ENCODE results near the gene TMIE.

Gene TMIE

DNA sequence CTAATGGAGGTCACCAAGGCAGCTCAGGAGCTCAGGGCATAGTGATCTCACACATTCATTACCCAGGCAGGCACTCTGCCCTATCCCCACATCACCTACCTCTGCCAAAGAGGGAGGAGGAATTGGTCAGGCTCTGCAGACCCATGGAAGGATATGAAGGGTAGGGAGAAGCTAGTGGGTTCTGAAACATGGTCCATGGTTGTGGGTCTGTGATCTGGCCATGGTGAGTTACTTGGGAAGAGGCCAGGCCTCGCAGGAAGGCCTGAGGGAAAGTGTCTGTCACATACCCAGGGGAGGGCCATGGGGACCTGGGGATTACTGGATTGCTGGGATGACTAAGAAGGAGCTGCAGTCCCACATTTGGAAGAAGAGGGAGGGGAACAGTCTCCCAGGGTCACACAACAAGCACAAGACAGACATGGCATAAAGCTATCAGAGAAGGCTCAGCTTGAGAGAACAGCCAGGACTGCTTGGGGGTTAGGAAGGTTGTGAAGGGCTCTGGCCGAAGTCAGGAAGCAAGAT lies 17.9 kb downstream of the TMIE start:
- Histone ChIP-seq H3K14ac (ENCODE audit: low read length in 2 of 2) (no peak overlapping the region), H2AFZ (ENCODE audit: low read depth, low read length) (no peak overlapping the region), H2BK12ac (ENCODE audit: low read length in 2 of 2) (no peak overlapping the region), H3K4ac (ENCODE audit: low read depth in 1 of 2, low read length in 2 of 2) (no peak overlapping the region), H3K18ac (ENCODE audit: low read depth in 1 of 2, low read length in 2 of 2) (no peak overlapping the region), H3K79me1 (replicated peaks; ENCODE audit: low read length, poor library complexity, severe bottlenecking) (no peaks in the 10 kb centered on the region), H3K27ac (ENCODE audit: low read length, poor library complexity, severe bottlenecking) (no peak overlapping the region), H3K4me3 (ENCODE audit: insufficient read depth in 1 of 2, low read depth in 1 of 2, low read length in 2 of 2) (no peak overlapping the region), H2BK5ac (ENCODE audit: low read depth, low read length, poor library complexity, severe bottlenecking) (no peak overlapping the region), H4K91ac (ENCODE audit: low read length) (peak overlapping the region; percentile 25), H3K4me2 (ENCODE audit: low read length, poor library complexity, severe bottlenecking) (no peak overlapping the region), H4K8ac (ENCODE audit: low read length) (no peak overlapping the region), H3K9ac (ENCODE audit: low read length) (no peak overlapping the region), H3K36me3 (ENCODE audit: control insufficient read depth in 1 of 2, insufficient read depth in 2 of 2, low read depth in 1 of 2, low read length in 2 of 2) (no peaks in the 10 kb centered on the region), H3K4me1 (ENCODE audit: control insufficient read depth, insufficient read depth, low read depth, low read length) (no peaks in the 10 kb centered on the region), H3K9me3 (ENCODE audit: control insufficient read depth, low read length) (peaks cover 3% of the 10 kb centered on the region), H2BK120ac (ENCODE audit: low read depth, low read length) (no peak overlapping the region), H2AK5ac (ENCODE audit: low read length, severe bottlenecking) (no peak overlapping the region), H3K23ac (ENCODE audit: low read length in 2 of 2) (no peak overlapping the region), H3K27me3 (ENCODE audit: control insufficient read depth in 1 of 2, insufficient read depth in 1 of 2, low read length in 2 of 2) (peaks cover 10 to 67% of the 10 kb centered on the region in 2 experiments), H2BK15ac (ENCODE audit: low read depth, poor library complexity, severe bottlenecking) (no peak overlapping the region)
- 53% methylated on average over 1 of the region's 2 CpGs for WGBS
- no peak for DNase-seq

DNA sequence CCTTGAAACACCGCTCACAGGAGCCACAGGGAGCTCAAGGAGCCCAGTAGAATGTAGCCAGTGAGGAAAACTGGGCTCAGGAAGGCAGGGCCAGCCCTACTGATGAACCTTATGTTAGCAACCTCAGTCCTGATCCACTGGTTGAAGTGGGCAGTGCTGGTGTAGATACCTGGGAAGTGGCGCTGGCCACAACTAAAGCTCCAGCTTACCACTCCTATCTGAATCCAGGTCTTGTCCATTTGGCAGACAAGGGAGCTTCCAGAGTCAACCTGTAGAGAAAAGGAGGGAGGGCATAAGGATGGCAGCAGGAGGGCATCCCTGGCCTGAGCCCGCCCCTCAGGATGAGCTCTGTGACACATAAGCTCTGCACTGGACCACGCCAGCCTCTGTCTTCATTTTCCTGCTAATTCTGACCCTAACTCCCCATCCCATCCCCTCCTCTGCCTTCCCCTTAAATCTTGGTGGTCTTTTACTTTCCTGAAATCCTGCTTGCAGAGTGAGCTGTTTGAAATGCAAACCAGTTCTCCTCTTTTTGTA lies 18.6 kb downstream of the TMIE start:
- no peak overlapping the region for H2BK120ac ChIP-seq (ENCODE audit: low read depth, low read length)
- H2AFZ ChIP-seq (ENCODE audit: low read depth, low read length) = no peak overlapping the region
- peaks cover 10 to 63% of the 10 kb centered on the region in 2 experiments for H3K27me3 ChIP-seq (ENCODE audit: control insufficient read depth in 1 of 2, insufficient read depth in 1 of 2, low read length in 2 of 2)
- H2BK12ac ChIP-seq (ENCODE audit: low read length in 2 of 2) = no peak overlapping the region
- H4K91ac ChIP-seq (ENCODE audit: low read length) = no peak overlapping the region
- H3K9ac ChIP-seq (ENCODE audit: low read length) = no peak overlapping the region
- no peak overlapping the region for H3K23ac ChIP-seq (ENCODE audit: low read length in 2 of 2)
- 90% methylated on average over 3 of the region's 4 CpGs for WGBS
- H3K4me1 ChIP-seq (ENCODE audit: control insufficient read depth, insufficient read depth, low read depth, low read length) = no peaks in the 10 kb centered on the region
- H3K9me3 ChIP-seq (ENCODE audit: control insufficient read depth, low read length) = peaks cover 3% of the 10 kb centered on the region
- H3K36me3 ChIP-seq (ENCODE audit: control insufficient read depth in 1 of 2, insufficient read depth in 2 of 2, low read depth in 1 of 2, low read length in 2 of 2) = no peaks in the 10 kb centered on the region
- DNase-seq = no peak
- no peak overlapping the region for H2BK15ac ChIP-seq (ENCODE audit: low read depth, poor library complexity, severe bottlenecking)
- no peak overlapping the region for H3K4ac ChIP-seq (ENCODE audit: low read depth in 1 of 2, low read length in 2 of 2)
- no peak overlapping the region for H2BK5ac ChIP-seq (ENCODE audit: low read depth, low read length, poor library complexity, severe bottlenecking)
- H3K4me2 ChIP-seq (ENCODE audit: low read length, poor library complexity, severe bottlenecking) = no peak overlapping the region
- no peak overlapping the region for H2AK5ac ChIP-seq (ENCODE audit: low read length, severe bottlenecking)
- H3K79me1 ChIP-seq (replicated peaks; ENCODE audit: low read length, poor library complexity, severe bottlenecking) = no peaks in the 10 kb centered on the region
- H3K27ac ChIP-seq (ENCODE audit: low read length, poor library complexity, severe bottlenecking) = no peak overlapping the region
- H3K4me3 ChIP-seq (ENCODE audit: insufficient read depth in 1 of 2, low read depth in 1 of 2, low read length in 2 of 2) = no peak overlapping the region
- H4K8ac ChIP-seq (ENCODE audit: low read length) = no peak overlapping the region
- H3K18ac ChIP-seq (ENCODE audit: low read depth in 1 of 2, low read length in 2 of 2) = no peak overlapping the region
- no peak overlapping the region for H3K14ac ChIP-seq (ENCODE audit: low read length in 2 of 2)

DNA sequence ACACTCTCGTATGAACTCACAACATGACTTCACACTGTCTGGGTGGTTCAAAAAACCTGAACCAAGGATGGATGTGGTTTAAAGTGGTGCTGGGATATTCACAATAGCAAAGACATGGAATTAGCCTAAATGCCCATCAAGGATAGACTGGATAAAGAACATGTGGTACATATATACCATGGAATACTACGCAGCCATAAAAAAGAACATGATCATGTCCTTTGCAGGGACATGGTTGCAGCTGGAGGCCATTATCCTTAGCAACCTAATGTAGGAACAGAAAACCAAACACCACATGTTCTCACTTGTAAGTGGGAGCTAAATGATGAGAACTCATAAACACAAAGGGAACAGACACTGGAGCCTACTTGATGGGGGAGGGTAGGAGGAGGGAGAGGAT lies 19.8 kb downstream of the TMIE start:
- no peaks in the 10 kb centered on the region for H3K79me1 ChIP-seq (replicated peaks; ENCODE audit: low read length, poor library complexity, severe bottlenecking)
- no peak overlapping the region for H3K27ac ChIP-seq (ENCODE audit: low read length, poor library complexity, severe bottlenecking)
- no peak overlapping the region for H3K9ac ChIP-seq (ENCODE audit: low read length)
- no peaks in the 10 kb centered on the region for H3K4me1 ChIP-seq (ENCODE audit: control insufficient read depth, insufficient read depth, low read depth, low read length)
- no peak overlapping the region for H3K4me2 ChIP-seq (ENCODE audit: low read length, poor library complexity, severe bottlenecking)
- H2AFZ ChIP-seq (ENCODE audit: low read depth, low read length) = no peak overlapping the region
- 100% methylated on average over 1 of the region's 2 CpGs for WGBS
- DNase-seq = no peak
- H3K36me3 ChIP-seq (ENCODE audit: control insufficient read depth in 1 of 2, insufficient read depth in 2 of 2, low read depth in 1 of 2, low read length in 2 of 2) = no peaks in the 10 kb centered on the region
- H3K18ac ChIP-seq (ENCODE audit: low read depth in 1 of 2, low read length in 2 of 2) = no peak overlapping the region
- no peak overlapping the region for H2BK120ac ChIP-seq (ENCODE audit: low read depth, low read length)
- no peak overlapping the region for H3K23ac ChIP-seq (ENCODE audit: low read length in 2 of 2)
- peaks cover under 1 to 57% of the 10 kb centered on the region in 2 experiments for H3K27me3 ChIP-seq (ENCODE audit: control insufficient read depth in 1 of 2, insufficient read depth in 1 of 2, low read length in 2 of 2)
- H3K4me3 ChIP-seq (ENCODE audit: insufficient read depth in 1 of 2, low read depth in 1 of 2, low read length in 2 of 2) = no peak overlapping the region
- no peak overlapping the region for H2BK12ac ChIP-seq (ENCODE audit: low read length in 2 of 2)
- H3K4ac ChIP-seq (ENCODE audit: low read depth in 1 of 2, low read length in 2 of 2) = no peak overlapping the region
- peaks cover 3% of the 10 kb centered on the region for H3K9me3 ChIP-seq (ENCODE audit: control insufficient read depth, low read length)
- H3K14ac ChIP-seq (ENCODE audit: low read length in 2 of 2) = no peak overlapping the region
- H4K8ac ChIP-seq (ENCODE audit: low read length) = no peak overlapping the region
- no peak overlapping the region for H2AK5ac ChIP-seq (ENCODE audit: low read length, severe bottlenecking)
- no peak overlapping the region for H2BK5ac ChIP-seq (ENCODE audit: low read depth, low read length, poor library complexity, severe bottlenecking)
- no peak overlapping the region for H2BK15ac ChIP-seq (ENCODE audit: low read depth, poor library complexity, severe bottlenecking)
- no peak overlapping the region for H4K91ac ChIP-seq (ENCODE audit: low read length)

DNA sequence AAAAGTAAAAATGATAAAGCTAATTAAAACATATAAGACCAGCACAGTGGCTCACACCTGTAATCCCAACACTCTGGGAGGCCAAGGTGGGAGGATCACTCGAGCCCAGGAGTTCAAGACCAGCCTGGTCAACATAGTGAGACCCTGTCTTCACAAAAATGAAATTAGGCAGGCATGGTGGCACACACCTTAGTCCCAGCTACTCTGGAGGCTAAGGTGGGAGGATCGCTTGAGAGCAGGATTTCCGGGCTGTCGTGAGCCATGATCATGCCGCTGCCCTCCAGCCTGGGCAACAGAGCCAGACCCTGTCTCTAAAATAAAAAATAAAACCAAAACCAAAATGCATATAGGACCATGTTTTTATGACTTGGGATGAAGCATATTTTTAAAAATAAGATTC lies 21.3 kb downstream of the TMIE start:
- Histone ChIP-seq H2BK12ac (ENCODE audit: low read length in 2 of 2) (no peak overlapping the region), H3K4me3 (ENCODE audit: insufficient read depth in 1 of 2, low read depth in 1 of 2, low read length in 2 of 2) (no peak overlapping the region), H2AK5ac (ENCODE audit: low read length, severe bottlenecking) (no peak overlapping the region), H2AFZ (ENCODE audit: low read depth, low read length) (no peak overlapping the region), H4K91ac (ENCODE audit: low read length) (no peak overlapping the region), H3K4me1 (ENCODE audit: control insufficient read depth, insufficient read depth, low read depth, low read length) (no peaks in the 10 kb centered on the region), H3K9me3 (ENCODE audit: control insufficient read depth, low read length) (peaks cover 3% of the 10 kb centered on the region), H3K4ac (ENCODE audit: low read depth in 1 of 2, low read length in 2 of 2) (no peak overlapping the region), H3K9ac (ENCODE audit: low read length) (no peak overlapping the region), H2BK15ac (ENCODE audit: low read depth, poor library complexity, severe bottlenecking) (no peak overlapping the region), H3K79me1 (replicated peaks; ENCODE audit: low read length, poor library complexity, severe bottlenecking) (no peaks in the 10 kb centered on the region), H3K18ac (ENCODE audit: low read depth in 1 of 2, low read length in 2 of 2) (no peak overlapping the region), H3K36me3 (ENCODE audit: control insufficient read depth in 1 of 2, insufficient read depth in 2 of 2, low read depth in 1 of 2, low read length in 2 of 2) (no peaks in the 10 kb centered on the region), H3K4me2 (ENCODE audit: low read length, poor library complexity, severe bottlenecking) (no peak overlapping the region), H2BK5ac (ENCODE audit: low read depth, low read length, poor library complexity, severe bottlenecking) (no peak overlapping the region), H3K27ac (ENCODE audit: low read length, poor library complexity, severe bottlenecking) (no peak overlapping the region), H3K14ac (ENCODE audit: low read length in 2 of 2) (no peak overlapping the region), H3K23ac (ENCODE audit: low read length in 2 of 2) (no peak overlapping the region), H4K8ac (ENCODE audit: low read length) (no peak overlapping the region), H2BK120ac (ENCODE audit: low read depth, low read length) (no peak overlapping the region), H3K27me3 (ENCODE audit: control insufficient read depth in 1 of 2, insufficient read depth in 1 of 2, low read length in 2 of 2) (peaks cover 0 to 43% of the 10 kb centered on the region in 2 experiments)
- DNase-seq = no peak
- WGBS = 85% methylated on average over 2 of the region's 5 CpGs
